GM21447 (cell line): ENCODE data around the gene QRICH1.

Experiments used
- ATAC-seq: cut with Tn5 transposase; IDR thresholded peaks from one replicate; pipeline ENCODE4 v1.9.1; 2021; ENCODE audit not compliant: unreplicated experiment

Gene QRICH1

GRCh38 chr3:49093853-49094767 is at the start of gene QRICH1:
Gene QRICH1 (minus strand): TSS chr3:49094071. CDS start chr3:49077017, 17,054 bp downstream.
- peak; percentile 82 for ATAC-seq

GRCh38 chr3:49140080-49140479 is 46.2 kb upstream of the QRICH1 start:
- ATAC-seq, result no peak

GRCh38 chr3:49135499-49135898 is 41.6 kb upstream of the QRICH1 start:
- no peak for ATAC-seq

GRCh38 chr3:49134471-49135265 is 40.8 kb upstream of the QRICH1 start:
- ATAC-seq, result no peak

GRCh38 chr3:49133226-49133951 is 39.5 kb upstream of the QRICH1 start:
- no peak for ATAC-seq

GRCh38 chr3:49132437-49133225 is 38.8 kb upstream of the QRICH1 start, which contains the start of gene LAMB2:
Gene LAMB2 (minus strand): TSS chr3:49133050. CDS start chr3:49132867, 183 bp downstream.
- ATAC-seq, result no peak

- ATAC-seq, result no peak
Observed at GRCh38 chr3:49132073-49132436, 38.2 kb upstream of the QRICH1 start.

GRCh38 chr3:49131576-49131975 is 37.7 kb upstream of the QRICH1 start:
- no peak for ATAC-seq

- no peak for ATAC-seq
Observed at GRCh38 chr3:49131040-49131439, 37.2 kb upstream of the QRICH1 start.

- no peak for ATAC-seq
Observed at GRCh38 chr3:49124991-49125670, 31.3 kb upstream of the QRICH1 start.

- ATAC-seq, result no peak
Observed at GRCh38 chr3:49124203-49124602, 30.3 kb upstream of the QRICH1 start.

- no peak for ATAC-seq
Observed at GRCh38 chr3:49123687-49124086, 29.8 kb upstream of the QRICH1 start.

GRCh38 chr3:49122886-49123545 is 29.1 kb upstream of the QRICH1 start:
- ATAC-seq, result no peak

GRCh38 chr3:49122451-49122850 is 28.6 kb upstream of the QRICH1 start:
- ATAC-seq, result no peak

- ATAC-seq, result no peak
Observed at GRCh38 chr3:49122022-49122421, 28.2 kb upstream of the QRICH1 start.

- peak; percentile 23 for ATAC-seq
Observed at GRCh38 chr3:49121132-49121736, 27.4 kb upstream of the QRICH1 start.

GRCh38 chr3:49120438-49121131 is 26.7 kb upstream of the QRICH1 start, which contains the start of gene USP19:
Gene USP19 (minus strand): TSS chr3:49120823. CDS start chr3:49119145, 1,678 bp downstream.
- ATAC-seq, result peak; percentile 85

GRCh38 chr3:49120096-49120437 is 26.2 kb upstream of the QRICH1 start:
- ATAC-seq, result peak; percentile 9
